K562 (cell line): ENCODE measurements around the gene HMOX2. TPM values are rescaled to one million over a fixed set of nuclear protein-coding genes. Genes with fewer than 3 reads are reported as not detected.

Experiments
- polyA plus RNA-seq, 8 experiments: library from polyadenylated mRNA; depleted of rRNA in 4 of 8; stranded (reverse) in 5 of 8; unstranded in 3 of 8; fragments of >200 nt; fragmentation: Nextera tagmentation in 2 of 8; fragmentation: Illumina TruSeq in 1 of 8; extraction: Ambion mirVana in 2 of 8; extraction: Trizol in 1 of 8; gene quantifications; 2 replicates each; pipeline versions ENCODE4 v1.2.1 to v1.2.3, GENCODE V29; 2011 to 2014; ENCODE audit warnings: inconsistent platforms in 1 of 8, missing spikeins in 1 of 8
- small RNA-seq: library from RNA; depleted of rRNA; stranded (forward); fragments of <200 nt; gene quantifications from one replicate; pipeline ENCODE3, GENCODE V24; 2014
- total RNA-seq, 7 experiments: library from RNA; depleted of rRNA in 6 of 7; stranded (reverse); fragments of >200 nt in 6 of 7; fragmentation: Illumina TruSeq in 2 of 7; extraction: Trizol in 2 of 7; gene quantifications; 2 replicates each; pipeline versions ENCODE4 v1.2.1 to v1.2.3, GENCODE V29; 2011 to 2021; ENCODE audit warnings: low replicate concordance in 1 of 7

HMOX2 gene
- total and polyA plus RNA-seq, 9 of the 15 experiments (the other 6 are each of a cell fraction or from before 2014, with no cell fraction given): 26.8 to 87.4 (median 57.4) TPM

Small RNA genes within 50 kb of the gene (small RNA-seq; reads per million reads assigned to genes)
- not detected for gene AC012676.2

Other genes starting within 250 kb of the HMOX2 start
Only the 7 nearest of the 13 such genes appear.
- gene PAM16, start 125.1 kb upstream of the HMOX2 start, total RNA-seq (2014; rRNA removed): 173 and 213 TPM in 2 replicates
- 32.6 and 38.7 TPM in 2 replicates for gene PAM16, start 125.1 kb upstream of the HMOX2 start, total RNA-seq (2014; rRNA removed; fragmentation: Illumina TruSeq; extraction: Trizol)
- 48.4 and 56.1 TPM in 2 replicates for gene PAM16, start 125.1 kb upstream of the HMOX2 start, total RNA-seq (2015; rRNA removed; fragmentation: Illumina TruSeq; extraction: Trizol)
- 123 and 150 TPM in 2 replicates for gene PAM16, start 125.1 kb upstream of the HMOX2 start, total RNA-seq (2021)
- gene PAM16, start 125.1 kb upstream of the HMOX2 start, polyA plus RNA-seq (2011; rRNA removed): 79.3 and 88.9 TPM in 2 replicates
- 49.0 and 66.3 TPM in 2 replicates for gene PAM16, start 125.1 kb upstream of the HMOX2 start, polyA plus RNA-seq (2014; fragmentation: Illumina TruSeq; extraction: Trizol)
- 10 to 100 TPM; 41.5 to 81.1 TPM for gene PAM16, start 125.1 kb upstream of the HMOX2 start, polyA plus RNA-seq (2014; fragmentation: Nextera tagmentation; extraction: Ambion mirVana)
- 243 and 273 TPM in 2 replicates for gene PAM16, start 125.1 kb upstream of the HMOX2 start, polyA plus RNA-seq (2014; rRNA removed)
- 1.7 and 2.2 TPM in 2 replicates for gene VASN, start 104.5 kb upstream of the HMOX2 start, total RNA-seq (2014; rRNA removed)
- gene VASN, start 104.5 kb upstream of the HMOX2 start, total RNA-seq (2014; rRNA removed; fragmentation: Illumina TruSeq; extraction: Trizol): 0.06 and 0.07 TPM in 2 replicates
- 0.51 and 1.1 TPM in 2 replicates for gene VASN, start 104.5 kb upstream of the HMOX2 start, total RNA-seq (2015; rRNA removed; fragmentation: Illumina TruSeq; extraction: Trizol)
- gene VASN, start 104.5 kb upstream of the HMOX2 start, total RNA-seq (2021): 2.4 and 2.5 TPM in 2 replicates
- 0.31 and 1.2 TPM in 2 replicates for gene VASN, start 104.5 kb upstream of the HMOX2 start, polyA plus RNA-seq (2011; rRNA removed)
- 0.16 and 0.42 TPM in 2 replicates for gene VASN, start 104.5 kb upstream of the HMOX2 start, polyA plus RNA-seq (2014; fragmentation: Illumina TruSeq; extraction: Trizol)
- under 1 TPM in 1 of 2 experiments, not detected in 1; 0.01 TPM for gene VASN, start 104.5 kb upstream of the HMOX2 start, polyA plus RNA-seq (2014; fragmentation: Nextera tagmentation; extraction: Ambion mirVana)
- 0.78 and 0.90 TPM in 2 replicates for gene VASN, start 104.5 kb upstream of the HMOX2 start, polyA plus RNA-seq (2014; rRNA removed)
- gene CORO7, start 59.8 kb upstream of the HMOX2 start, total RNA-seq (2014; rRNA removed): 30.5 and 37.8 TPM in 2 replicates
- 6.9 and 8.5 TPM in 2 replicates for gene CORO7, start 59.8 kb upstream of the HMOX2 start, total RNA-seq (2014; rRNA removed; fragmentation: Illumina TruSeq; extraction: Trizol)
- 18.7 and 21.0 TPM in 2 replicates for gene CORO7, start 59.8 kb upstream of the HMOX2 start, total RNA-seq (2015; rRNA removed; fragmentation: Illumina TruSeq; extraction: Trizol)
- gene CORO7, start 59.8 kb upstream of the HMOX2 start, total RNA-seq (2021): 67.0 and 77.2 TPM in 2 replicates
- gene CORO7, start 59.8 kb upstream of the HMOX2 start, polyA plus RNA-seq (2011; rRNA removed): 15.4 and 35.9 TPM in 2 replicates
- 21.6 and 29.6 TPM in 2 replicates for gene CORO7, start 59.8 kb upstream of the HMOX2 start, polyA plus RNA-seq (2014; fragmentation: Illumina TruSeq; extraction: Trizol)
- gene CORO7, start 59.8 kb upstream of the HMOX2 start, polyA plus RNA-seq (2014; fragmentation: Nextera tagmentation; extraction: Ambion mirVana): under 1 TPM; 0.45 to 0.51 TPM
- 54.1 and 63.1 TPM in 2 replicates for gene CORO7, start 59.8 kb upstream of the HMOX2 start, polyA plus RNA-seq (2014; rRNA removed)
- gene DNAJA3, start 50.5 kb upstream of the HMOX2 start, total RNA-seq (2014; rRNA removed): 105 and 143 TPM in 2 replicates
- 59.6 and 64.7 TPM in 2 replicates for gene DNAJA3, start 50.5 kb upstream of the HMOX2 start, total RNA-seq (2014; rRNA removed; fragmentation: Illumina TruSeq; extraction: Trizol)
- 77.0 and 78.4 TPM in 2 replicates for gene DNAJA3, start 50.5 kb upstream of the HMOX2 start, total RNA-seq (2015; rRNA removed; fragmentation: Illumina TruSeq; extraction: Trizol)
- 86.1 and 86.6 TPM in 2 replicates for gene DNAJA3, start 50.5 kb upstream of the HMOX2 start, total RNA-seq (2021)
- gene DNAJA3, start 50.5 kb upstream of the HMOX2 start, polyA plus RNA-seq (2011; rRNA removed): 67.0 and 79.0 TPM in 2 replicates
- gene DNAJA3, start 50.5 kb upstream of the HMOX2 start, polyA plus RNA-seq (2014; fragmentation: Illumina TruSeq; extraction: Trizol): 80.0 and 88.3 TPM in 2 replicates
- gene DNAJA3, start 50.5 kb upstream of the HMOX2 start, polyA plus RNA-seq (2014; fragmentation: Nextera tagmentation; extraction: Ambion mirVana): 10 to 100 TPM in 1 of 2 experiments, 1 to 10 TPM in 1; 8.1 to 14.1 TPM
- 91.2 and 121 TPM in 2 replicates for gene DNAJA3, start 50.5 kb upstream of the HMOX2 start, polyA plus RNA-seq (2014; rRNA removed)
- 111 and 116 TPM in 2 replicates for gene NMRAL1, start 1.8 kb upstream of the HMOX2 start, total RNA-seq (2014; rRNA removed)
- gene NMRAL1, start 1.8 kb upstream of the HMOX2 start, total RNA-seq (2014; rRNA removed; fragmentation: Illumina TruSeq; extraction: Trizol): 22.7 and 31.4 TPM in 2 replicates
- gene NMRAL1, start 1.8 kb upstream of the HMOX2 start, total RNA-seq (2015; rRNA removed; fragmentation: Illumina TruSeq; extraction: Trizol): 62.5 and 66.7 TPM in 2 replicates
- gene NMRAL1, start 1.8 kb upstream of the HMOX2 start, total RNA-seq (2021): 84.1 and 93.6 TPM in 2 replicates
- gene NMRAL1, start 1.8 kb upstream of the HMOX2 start, polyA plus RNA-seq (2011; rRNA removed): 51.1 and 59.7 TPM in 2 replicates
- gene NMRAL1, start 1.8 kb upstream of the HMOX2 start, polyA plus RNA-seq (2014; fragmentation: Illumina TruSeq; extraction: Trizol): 63.2 and 88.3 TPM in 2 replicates
- 10 to 100 TPM in 1 of 2 experiments, 1 to 10 TPM in 1; 6.3 to 16.8 TPM for gene NMRAL1, start 1.8 kb upstream of the HMOX2 start, polyA plus RNA-seq (2014; fragmentation: Nextera tagmentation; extraction: Ambion mirVana)
- 83.9 and 90.2 TPM in 2 replicates for gene NMRAL1, start 1.8 kb upstream of the HMOX2 start, polyA plus RNA-seq (2014; rRNA removed)
- gene CDIP1, start 62.4 kb downstream of the HMOX2 start, total RNA-seq (2014; rRNA removed): not detected in 2 replicates
- not detected in 2 replicates for gene CDIP1, start 62.4 kb downstream of the HMOX2 start, total RNA-seq (2014; rRNA removed; fragmentation: Illumina TruSeq; extraction: Trizol)
- gene CDIP1, start 62.4 kb downstream of the HMOX2 start, total RNA-seq (2015; rRNA removed; fragmentation: Illumina TruSeq; extraction: Trizol): not detected in 2 replicates
- 0.18 and 0.29 TPM in 2 replicates for gene CDIP1, start 62.4 kb downstream of the HMOX2 start, total RNA-seq (2021)
- 0.15 TPM in 1 of 2 replicates, not detected in the other for gene CDIP1, start 62.4 kb downstream of the HMOX2 start, polyA plus RNA-seq (2011; rRNA removed)
- gene CDIP1, start 62.4 kb downstream of the HMOX2 start, polyA plus RNA-seq (2014; fragmentation: Illumina TruSeq; extraction: Trizol): not detected in 2 replicates
- gene CDIP1, start 62.4 kb downstream of the HMOX2 start, polyA plus RNA-seq (2014; fragmentation: Nextera tagmentation; extraction: Ambion mirVana): not detected
- gene CDIP1, start 62.4 kb downstream of the HMOX2 start, polyA plus RNA-seq (2014; rRNA removed): not detected in 2 replicates
- not detected in 2 replicates for gene C16orf96, start 79.9 kb downstream of the HMOX2 start, total RNA-seq (2014; rRNA removed)
- gene C16orf96, start 79.9 kb downstream of the HMOX2 start, total RNA-seq (2014; rRNA removed; fragmentation: Illumina TruSeq; extraction: Trizol): not detected in 2 replicates
- not detected in 2 replicates for gene C16orf96, start 79.9 kb downstream of the HMOX2 start, total RNA-seq (2015; rRNA removed; fragmentation: Illumina TruSeq; extraction: Trizol)
- gene C16orf96, start 79.9 kb downstream of the HMOX2 start, total RNA-seq (2021): not detected in 2 replicates
- not detected in 2 replicates for gene C16orf96, start 79.9 kb downstream of the HMOX2 start, polyA plus RNA-seq (2011; rRNA removed)
- gene C16orf96, start 79.9 kb downstream of the HMOX2 start, polyA plus RNA-seq (2014; fragmentation: Illumina TruSeq; extraction: Trizol): not detected in 2 replicates
- gene C16orf96, start 79.9 kb downstream of the HMOX2 start, polyA plus RNA-seq (2014; fragmentation: Nextera tagmentation; extraction: Ambion mirVana): not detected
- not detected in 2 replicates for gene C16orf96, start 79.9 kb downstream of the HMOX2 start, polyA plus RNA-seq (2014; rRNA removed)